C4-2B (cell line): ENCODE measurements around the gene CTTNBP2NL.

Experiments
- ZFX ChIP-seq: fragments of 450-650 bp; IDR thresholded peaks from 2 replicates; pipeline ENCODE4 v1.6.1; 2017
- TF ChIP-seq, protein P1 (sequence below): fragments of 450-650 bp; conservative IDR thresholded peaks from 2 replicates; pipeline ENCODE4 v1.5.1; 2017; ENCODE audit warnings: mild to moderate bottlenecking

DNA sequence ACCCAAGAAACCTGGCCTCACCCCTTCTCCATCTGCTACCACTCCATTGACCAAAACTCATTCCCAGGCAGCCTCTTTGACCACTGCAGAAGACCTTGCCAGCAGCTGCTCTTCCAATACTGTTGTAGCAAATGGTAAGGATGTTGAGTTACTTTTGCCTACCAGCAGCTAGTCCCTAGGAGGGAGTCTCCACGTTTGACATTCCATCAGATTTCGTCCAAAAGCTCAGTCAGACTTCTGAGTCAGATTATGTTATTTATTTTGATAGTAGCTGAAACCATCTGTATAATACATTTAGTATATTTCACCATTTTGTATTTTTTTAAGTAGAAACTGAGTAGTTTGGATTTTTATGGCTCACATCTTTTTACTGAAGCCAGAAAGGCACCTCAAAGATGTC, 61.2 kb downstream of the CTTNBP2NL start:
- TF ChIP-seq, protein P1, sequence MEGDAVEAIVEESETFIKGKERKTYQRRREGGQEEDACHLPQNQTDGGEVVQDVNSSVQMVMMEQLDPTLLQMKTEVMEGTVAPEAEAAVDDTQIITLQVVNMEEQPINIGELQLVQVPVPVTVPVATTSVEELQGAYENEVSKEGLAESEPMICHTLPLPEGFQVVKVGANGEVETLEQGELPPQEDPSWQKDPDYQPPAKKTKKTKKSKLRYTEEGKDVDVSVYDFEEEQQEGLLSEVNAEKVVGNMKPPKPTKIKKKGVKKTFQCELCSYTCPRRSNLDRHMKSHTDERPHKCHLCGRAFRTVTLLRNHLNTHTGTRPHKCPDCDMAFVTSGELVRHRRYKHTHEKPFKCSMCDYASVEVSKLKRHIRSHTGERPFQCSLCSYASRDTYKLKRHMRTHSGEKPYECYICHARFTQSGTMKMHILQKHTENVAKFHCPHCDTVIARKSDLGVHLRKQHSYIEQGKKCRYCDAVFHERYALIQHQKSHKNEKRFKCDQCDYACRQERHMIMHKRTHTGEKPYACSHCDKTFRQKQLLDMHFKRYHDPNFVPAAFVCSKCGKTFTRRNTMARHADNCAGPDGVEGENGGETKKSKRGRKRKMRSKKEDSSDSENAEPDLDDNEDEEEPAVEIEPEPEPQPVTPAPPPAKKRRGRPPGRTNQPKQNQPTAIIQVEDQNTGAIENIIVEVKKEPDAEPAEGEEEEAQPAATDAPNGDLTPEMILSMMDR: no peak
- no peak for TF ChIP-seq ZFX
